ENCODE data around the gene ATF7IP. TPM values are rescaled to one million over a fixed set of nuclear protein-coding genes. Genes with fewer than 3 reads are reported as not detected.

Gene ATF7IP
- total RNA-seq, 2 experiments from 2014 or later = 101 to 107 TPM

DNA sequence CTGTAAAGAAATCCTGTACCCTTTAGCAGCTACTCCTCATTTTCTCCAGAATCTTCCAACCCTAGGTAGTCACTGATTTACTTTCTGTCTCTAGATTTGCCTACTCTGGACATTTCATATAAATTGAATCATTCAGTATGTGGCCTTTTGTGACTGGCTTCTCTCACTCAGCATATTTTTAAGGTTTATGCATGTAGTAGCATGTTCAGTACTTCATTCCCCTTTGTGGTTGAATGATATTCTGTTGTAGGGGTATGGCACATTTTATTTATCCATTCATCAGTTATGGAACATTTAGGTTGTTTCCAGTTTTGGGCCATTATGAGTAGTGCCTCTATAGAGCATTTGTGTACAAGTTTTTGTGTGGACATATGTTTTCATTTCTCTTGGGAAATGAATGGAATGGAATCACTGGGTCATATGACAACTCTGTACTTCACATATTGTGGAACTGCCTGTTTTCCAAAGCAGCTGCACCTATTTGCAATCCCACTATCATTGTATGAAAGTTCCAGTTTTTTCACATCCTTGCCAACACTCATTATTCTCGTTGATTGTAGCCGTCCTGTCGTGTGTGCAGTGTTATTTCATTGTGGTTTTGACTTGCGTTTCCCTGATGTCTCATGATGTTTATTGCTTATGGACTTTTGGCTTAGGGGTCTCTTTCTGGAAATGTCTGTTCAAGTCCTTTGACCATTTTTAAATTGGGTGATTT lies 57.2 kb downstream of the ATF7IP start:
- Mint-ChIP-seq H3K4me3 (no peak overlapping the region), H3K9me3 (peaks cover 33% of the 10 kb centered on the region), H3K36me3 (ENCODE audit: low read depth) (peaks cover 72% of the 10 kb centered on the region), H3K27ac (peak overlapping the region; percentile 68), H3K4me1 (ENCODE audit: low read depth) (peaks cover 56% of the 10 kb centered on the region), H3K27me3 (no peaks in the 10 kb centered on the region)
- ChIA-PET POLR2A (no interaction called here), CTCF (interaction anchor here (1.1 to 1.7 kb wide), 4 partner anchors 31 to 239 kb away, joined by 3 to 6 read pairs (median 4); partner anchors contain the start of gene ATF7IP)
- intact Hi-C loops (cut with micrococcal nuclease) = no loop called here
- ATAC-seq = no peak
- TF ChIP-seq, protein P1, sequence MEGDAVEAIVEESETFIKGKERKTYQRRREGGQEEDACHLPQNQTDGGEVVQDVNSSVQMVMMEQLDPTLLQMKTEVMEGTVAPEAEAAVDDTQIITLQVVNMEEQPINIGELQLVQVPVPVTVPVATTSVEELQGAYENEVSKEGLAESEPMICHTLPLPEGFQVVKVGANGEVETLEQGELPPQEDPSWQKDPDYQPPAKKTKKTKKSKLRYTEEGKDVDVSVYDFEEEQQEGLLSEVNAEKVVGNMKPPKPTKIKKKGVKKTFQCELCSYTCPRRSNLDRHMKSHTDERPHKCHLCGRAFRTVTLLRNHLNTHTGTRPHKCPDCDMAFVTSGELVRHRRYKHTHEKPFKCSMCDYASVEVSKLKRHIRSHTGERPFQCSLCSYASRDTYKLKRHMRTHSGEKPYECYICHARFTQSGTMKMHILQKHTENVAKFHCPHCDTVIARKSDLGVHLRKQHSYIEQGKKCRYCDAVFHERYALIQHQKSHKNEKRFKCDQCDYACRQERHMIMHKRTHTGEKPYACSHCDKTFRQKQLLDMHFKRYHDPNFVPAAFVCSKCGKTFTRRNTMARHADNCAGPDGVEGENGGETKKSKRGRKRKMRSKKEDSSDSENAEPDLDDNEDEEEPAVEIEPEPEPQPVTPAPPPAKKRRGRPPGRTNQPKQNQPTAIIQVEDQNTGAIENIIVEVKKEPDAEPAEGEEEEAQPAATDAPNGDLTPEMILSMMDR (IDR thresholded peaks at IDR 0.05) = no peak
- no peak for DNase-seq

- Mint-ChIP-seq H3K9me3 (peaks cover 34% of the 10 kb centered on the region), H3K27ac (peak overlapping the region; percentile 20), H3K4me1 (ENCODE audit: low read depth) (peaks cover 67% of the 10 kb centered on the region), H3K27me3 (no peaks in the 10 kb centered on the region), H3K36me3 (ENCODE audit: low read depth) (peaks cover 86% of the 10 kb centered on the region), H3K4me3 (no peak overlapping the region)
- TF ChIP-seq, protein P1 (IDR thresholded peaks at IDR 0.05) = no peak
- ATAC-seq = no peak
- no peak for DNase-seq
- ChIA-PET CTCF (interaction anchor here (1.0 to 1.2 kb wide), 3 partner anchors 22 to 185 kb away, joined by 3 to 5 read pairs (median 4); partner anchors contain the start of gene ATF7IP), POLR2A (no interaction called here)
- intact Hi-C loops (cut with micrococcal nuclease) = no loop called here
Measured at GRCh38 chr12:14424545-14424944, 59.1 kb downstream of the ATF7IP start.

GRCh38 chr12:14426792-14427191 lies 61.3 kb downstream of the ATF7IP start:
- intact Hi-C loops (cut with micrococcal nuclease) = no loop called here
- DNase-seq (no peak), ATAC-seq (no peak)
- TF ChIP-seq, protein P1 (IDR thresholded peaks at IDR 0.05) = no peak
- Mint-ChIP-seq H3K36me3 (ENCODE audit: low read depth) (peaks cover 82% of the 10 kb centered on the region), H3K27me3 (no peaks in the 10 kb centered on the region), H3K4me3 (no peak overlapping the region), H3K9me3 (peaks cover 29% of the 10 kb centered on the region), H3K27ac (peak overlapping the region; percentile 69), H3K4me1 (ENCODE audit: low read depth) (peaks cover 68% of the 10 kb centered on the region)
- POLR2A ChIA-PET = interaction anchor here (1.2 to 1.3 kb wide), 2 partner anchors 9 to 55 kb away, joined by 3 read pairs; no protein-coding TSS in a partner anchor
- CTCF ChIA-PET = no interaction called here

DNA sequence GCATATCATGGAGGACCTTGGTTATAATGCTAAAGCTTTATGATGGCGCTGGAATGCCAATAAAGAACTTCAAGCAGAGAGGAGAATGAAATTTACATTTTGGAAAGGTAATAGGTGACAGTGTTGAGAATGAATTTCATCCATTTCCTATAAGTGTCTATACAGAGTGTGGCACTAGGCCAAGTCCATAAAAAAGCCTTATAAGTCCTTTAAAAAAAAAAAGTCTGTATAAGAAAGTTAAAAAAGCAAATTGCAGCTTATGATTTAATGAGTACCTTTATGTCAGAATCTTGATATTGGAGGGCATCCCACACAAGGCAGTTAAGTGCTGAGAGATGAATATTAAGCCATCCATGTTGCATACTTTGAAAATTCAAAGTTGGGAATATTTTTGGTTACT lies 62.4 kb downstream of the ATF7IP start:
- TF ChIP-seq, protein P1 (IDR thresholded peaks at IDR 0.05) = no peak
- DNase-seq (no peak), ATAC-seq (no peak)
- Mint-ChIP-seq H3K27ac (peak overlapping the region; percentile 38), H3K4me3 (no peak overlapping the region), H3K36me3 (ENCODE audit: low read depth) (peaks cover 77% of the 10 kb centered on the region), H3K27me3 (no peaks in the 10 kb centered on the region), H3K9me3 (peaks cover 20% of the 10 kb centered on the region), H3K4me1 (ENCODE audit: low read depth) (peaks cover 69% of the 10 kb centered on the region)
- ChIA-PET POLR2A (interaction anchor here (1.2 to 1.3 kb wide), 3 partner anchors 8 to 56 kb away, joined by 3 to 4 read pairs (median 3); no protein-coding TSS in a partner anchor), CTCF (interaction anchor here (1.2 to 2.3 kb wide), 3 partner anchors 10 to 173 kb away, joined by 3 to 13 read pairs (median 5); no protein-coding TSS in a partner anchor)
- intact Hi-C loops (cut with micrococcal nuclease) = no loop called here

- ATAC-seq (no peak), DNase-seq (no peak)
- Mint-ChIP-seq H3K9me3 (peaks cover 12% of the 10 kb centered on the region), H3K4me3 (no peak overlapping the region), H3K27ac (peak overlapping the region; percentile 61), H3K27me3 (no peaks in the 10 kb centered on the region), H3K4me1 (ENCODE audit: low read depth) (peaks cover 61% of the 10 kb centered on the region), H3K36me3 (ENCODE audit: low read depth) (peaks cover 63% of the 10 kb centered on the region)
- intact Hi-C loops (cut with micrococcal nuclease) = no loop called here
- ChIA-PET POLR2A (no interaction called here), CTCF (interaction anchor here (1.4 to 2.3 kb wide), 2 partner anchors 19 to 24 kb away, joined by 4 to 13 read pairs; no protein-coding TSS in a partner anchor)
- TF ChIP-seq, protein P1 (IDR thresholded peaks at IDR 0.05) = no peak
Measured at GRCh38 chr12:14430394-14430986, 65.0 kb downstream of the ATF7IP start.
